GM19023 (cell line): ENCODE results near the gene NKAIN4.
"Not testable (repeated sequence)": the region's sequence is repeated elsewhere in the genome, so short reads cannot be mapped to it uniquely, and the experiment has no call there.

Experiments used
- ATAC-seq: cut with Tn5 transposase; IDR thresholded peaks from one replicate; pipeline ENCODE4 v1.9.1; 2021; ENCODE audit warnings: mild to moderate bottlenecking, moderate library complexity; ENCODE audit not compliant: unreplicated experiment

The NKAIN4 gene

GRCh38 chr20:63238514-63239125 lies 15.6 kb downstream of the NKAIN4 start:
- ATAC-seq, result no peak

- ATAC-seq, result no peak
These were observed 16.2 kb downstream of the NKAIN4 start for GRCh38 chr20:63238031-63238430.

- ATAC-seq, result no peak
These were observed 18.0 kb downstream of the NKAIN4 start for GRCh38 chr20:63236116-63236837.

- ATAC-seq, result no peak
These were observed 18.8 kb downstream of the NKAIN4 start, which contains the start of gene BIRC7 for GRCh38 chr20:63235399-63235983. TSS of gene BIRC7 (plus strand) at chr20:63235905. CDS start at chr20:63236097, 192 bp downstream.

GRCh38 chr20:63234693-63235398 lies 19.4 kb downstream of the NKAIN4 start:
- no peak for ATAC-seq

GRCh38 chr20:63233924-63234323 lies 20.3 kb downstream of the NKAIN4 start:
- no peak for ATAC-seq

GRCh38 chr20:63233061-63233344 lies 21.3 kb downstream of the NKAIN4 start:
- no peak for ATAC-seq

GRCh38 chr20:63232235-63233060 lies 21.8 kb downstream of the NKAIN4 start:
- ATAC-seq, result no peak

- no peak for ATAC-seq
These were observed 23.4 kb downstream of the NKAIN4 start for GRCh38 chr20:63230800-63231268.

- no peak for ATAC-seq
These were observed 25.5 kb downstream of the NKAIN4 start for GRCh38 chr20:63228806-63229205.

- ATAC-seq, result no peak
These were observed 27.0 kb downstream of the NKAIN4 start for GRCh38 chr20:63227260-63227659.

GRCh38 chr20:63226042-63226943 lies 28.0 kb downstream of the NKAIN4 start:
- no peak for ATAC-seq

GRCh38 chr20:63225082-63225454 lies 29.2 kb downstream of the NKAIN4 start:
- no peak for ATAC-seq

- ATAC-seq, result no peak
These were observed 29.7 kb downstream of the NKAIN4 start for GRCh38 chr20:63224412-63225081.

- no peak for ATAC-seq
These were observed 30.4 kb downstream of the NKAIN4 start for GRCh38 chr20:63223826-63224207.

- ATAC-seq, result no peak
These were observed 31.0 kb downstream of the NKAIN4 start for GRCh38 chr20:63223121-63223825.

GRCh38 chr20:63222541-63222940 lies 31.7 kb downstream of the NKAIN4 start:
- ATAC-seq, result no peak

- ATAC-seq, result not testable (repeated sequence)
These were observed 32.7 kb downstream of the NKAIN4 start for GRCh38 chr20:63221400-63222053.
